ENCODE results near the gene OGDH.
A peak's percentile ranks its signal among the peaks of the same experiment; 100 is the strongest.

OGDH gene

GRCh38 chr7:44636041-44636584 lies 29.7 kb downstream of the OGDH start:
- no peak for DNase-seq (ENCODE audit: low read depth, low spot score)
- peak overlapping the region; percentile 100 for H3K27ac ChIP-seq

DNA sequence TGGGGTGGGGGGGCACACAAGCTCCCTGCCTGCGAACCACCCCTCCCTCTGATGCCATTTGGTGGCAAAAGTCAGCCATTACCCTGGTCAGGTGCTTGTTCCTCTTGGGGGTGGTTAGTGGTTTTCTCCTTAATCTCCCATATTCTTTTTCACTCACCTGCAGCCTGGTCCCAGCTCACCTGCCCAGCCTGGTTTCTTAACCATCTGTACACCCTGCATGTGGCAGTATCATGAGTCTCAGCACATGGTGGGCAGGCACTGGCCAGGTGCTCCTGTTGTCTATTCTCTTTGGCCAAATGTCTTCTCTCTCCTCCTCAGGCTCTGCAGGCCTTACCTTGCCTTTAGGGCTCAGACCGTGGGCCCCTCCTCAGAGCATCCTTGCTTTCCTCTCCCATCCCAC lies 30.5 kb downstream of the OGDH start:
- H3K27ac ChIP-seq: peak overlapping the region; percentile 100
- DNase-seq (ENCODE audit: low read depth, low spot score): no peak

GRCh38 chr7:44637788-44638594 lies 31.6 kb downstream of the OGDH start:
- peak; percentile 97 for DNase-seq (ENCODE audit: low read depth, low spot score)
- H3K27ac ChIP-seq: peak overlapping the region; percentile 100

- DNase-seq (ENCODE audit: low read depth, low spot score): no peak
- H3K27ac ChIP-seq: peak overlapping the region; percentile 100
Measured at GRCh38 chr7:44638611-44639557, 32.5 kb downstream of the OGDH start.

DNA sequence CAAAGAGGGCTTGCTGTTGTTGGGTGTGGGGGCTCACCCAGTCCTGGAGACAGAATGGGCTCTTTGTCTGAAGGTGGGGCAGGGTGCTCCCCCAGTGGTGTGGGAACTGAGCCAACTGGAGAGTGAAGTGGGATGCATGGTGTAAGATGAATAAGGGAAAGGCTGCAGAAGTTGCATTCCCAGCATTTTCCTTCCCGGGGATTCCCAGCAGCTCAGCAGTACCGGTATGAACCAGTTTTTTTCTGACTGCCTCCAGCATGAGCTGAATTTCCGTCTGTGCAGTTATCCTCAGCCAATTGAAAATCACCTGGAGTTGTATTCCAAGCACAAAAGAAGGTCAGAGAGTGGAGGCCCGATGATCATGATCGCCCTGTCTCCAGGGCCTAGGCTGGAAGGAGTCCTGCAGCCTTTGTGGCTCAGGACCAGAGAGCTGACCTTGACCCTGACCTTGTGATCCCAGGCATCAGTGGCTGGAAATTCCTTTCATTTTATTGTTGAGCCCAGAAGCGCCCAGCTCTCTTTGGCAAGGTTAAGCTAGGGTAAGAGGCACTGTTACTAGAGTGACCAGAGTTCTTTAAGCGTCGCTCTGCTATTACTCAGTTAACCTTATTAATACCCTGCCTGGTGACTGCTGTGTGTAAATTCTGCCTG lies 33.4 kb downstream of the OGDH start:
- H3K27ac ChIP-seq: peak overlapping the region; percentile 100
- no peak for DNase-seq (ENCODE audit: low read depth, low spot score)

GRCh38 chr7:44643206-44643605 lies 36.8 kb downstream of the OGDH start:
- no peak for DNase-seq (ENCODE audit: low read depth, low spot score)
- no peak overlapping the region for H3K27ac ChIP-seq

- DNase-seq (ENCODE audit: low read depth, low spot score): no peak
- no peak overlapping the region for H3K27ac ChIP-seq
Measured at GRCh38 chr7:44645254-44645653, 38.8 kb downstream of the OGDH start.

- DNase-seq (ENCODE audit: low read depth, low spot score): no peak
- no peak overlapping the region for H3K27ac ChIP-seq
Measured at GRCh38 chr7:44645696-44646095, 39.3 kb downstream of the OGDH start.

DNA sequence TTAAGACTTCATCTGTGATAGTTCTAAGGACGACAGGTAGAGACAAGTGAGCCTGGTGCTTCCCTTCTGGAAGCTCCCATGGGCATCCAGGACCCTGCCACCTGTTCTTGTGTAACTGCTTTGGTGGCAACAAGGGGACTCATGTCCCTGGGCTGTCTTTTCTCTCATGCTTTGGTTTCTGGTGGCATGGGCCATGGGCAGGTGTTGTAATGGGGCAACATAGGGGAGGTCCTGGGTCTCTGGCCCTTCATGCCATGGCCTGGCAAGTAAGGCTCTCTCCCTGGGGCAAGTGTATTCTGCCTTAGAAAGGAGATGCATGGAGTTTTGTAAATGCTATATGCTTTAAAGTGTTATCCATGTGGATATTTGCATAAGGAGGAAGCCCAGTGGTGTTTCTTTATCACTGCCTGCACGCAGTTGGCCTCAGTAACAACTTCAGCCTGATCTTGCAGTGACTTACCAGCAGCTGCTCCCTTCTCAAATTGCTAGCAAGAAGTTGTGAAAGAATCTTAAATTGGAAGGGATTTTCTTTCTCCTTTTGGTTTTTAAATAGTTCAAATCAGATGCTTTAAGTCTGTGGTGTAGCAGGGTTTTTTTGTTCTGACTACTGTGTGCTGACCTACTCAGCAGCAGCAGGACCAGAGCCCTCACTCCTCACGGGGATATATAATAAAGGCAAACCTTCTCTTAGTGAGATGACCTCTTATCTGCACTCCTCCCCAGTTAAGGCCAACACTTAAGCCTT lies 39.9 kb downstream of the OGDH start:
- no peak overlapping the region for H3K27ac ChIP-seq
- no peak for DNase-seq (ENCODE audit: low read depth, low spot score)

GRCh38 chr7:44646921-44647636 lies 40.7 kb downstream of the OGDH start:
- H3K27ac ChIP-seq: no peak overlapping the region
- DNase-seq (ENCODE audit: low read depth, low spot score): no peak

DNA sequence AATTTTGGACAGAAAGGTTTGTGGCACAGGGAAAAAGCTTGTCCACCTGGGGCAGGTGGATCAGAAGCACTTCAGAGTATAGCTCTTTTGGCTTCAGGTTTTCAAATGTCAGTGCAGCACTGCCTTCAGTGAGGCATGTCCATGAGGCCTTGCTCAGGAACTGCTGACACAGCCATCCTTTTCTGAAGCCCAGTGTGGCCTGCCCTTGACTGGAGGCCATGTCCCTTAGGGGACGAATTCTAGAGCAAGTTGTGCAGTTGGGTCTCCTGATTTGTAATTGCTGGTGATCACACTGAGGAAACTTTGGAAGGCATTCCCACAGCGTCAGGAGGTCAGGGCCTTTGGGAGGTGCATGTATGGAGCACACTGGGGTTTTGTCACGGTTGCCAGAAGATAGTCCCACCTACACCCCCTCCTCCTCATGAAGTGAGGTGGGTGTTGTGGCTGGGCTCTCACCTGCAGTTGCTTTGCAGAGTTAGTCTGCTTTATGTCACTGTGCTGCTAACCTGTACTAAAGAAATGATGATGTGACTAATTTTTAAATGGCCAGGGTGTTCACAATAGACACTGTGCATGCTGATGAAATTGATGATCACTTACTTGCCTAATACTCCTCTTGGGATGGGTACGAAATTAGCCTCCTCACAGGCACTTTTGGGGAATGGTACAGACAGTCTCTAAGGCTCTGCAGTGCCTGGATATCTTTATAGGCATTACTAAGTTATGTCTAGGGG lies 41.7 kb downstream of the OGDH start:
- H3K27ac ChIP-seq: no peak overlapping the region
- no peak for DNase-seq (ENCODE audit: low read depth, low spot score)

- no peak for DNase-seq (ENCODE audit: low read depth, low spot score)
- H3K27ac ChIP-seq: no peak overlapping the region
Measured at GRCh38 chr7:44650242-44650641, 43.8 kb downstream of the OGDH start.

DNA sequence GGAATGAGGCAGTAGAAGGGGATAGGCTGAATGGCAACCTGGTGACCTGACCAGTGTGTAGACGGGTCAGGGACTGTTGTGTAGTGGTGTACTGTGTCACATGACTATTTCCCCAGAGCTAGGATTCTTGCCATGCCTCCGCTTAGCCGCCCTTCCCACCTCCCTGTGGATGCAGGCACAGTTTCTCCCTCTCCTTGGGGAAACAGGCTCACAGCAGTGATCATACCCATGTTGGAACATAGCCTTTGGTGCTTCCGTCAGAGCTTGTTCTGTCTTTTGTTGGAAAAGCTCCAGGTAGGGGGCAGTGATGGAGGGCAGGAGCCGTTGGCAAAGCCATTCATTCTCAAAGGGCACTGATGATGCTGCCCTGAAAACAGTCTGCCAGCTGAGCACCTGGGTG lies 44.3 kb downstream of the OGDH start:
- H3K27ac ChIP-seq: no peak overlapping the region
- DNase-seq (ENCODE audit: low read depth, low spot score): no peak

GRCh38 chr7:44652535-44652934 lies 46.1 kb downstream of the OGDH start:
- no peak for DNase-seq (ENCODE audit: low read depth, low spot score)

GRCh38 chr7:44654255-44654796 lies 47.9 kb downstream of the OGDH start:
- no peak for DNase-seq (ENCODE audit: low read depth, low spot score)
- H3K27ac ChIP-seq: no peak overlapping the region

More at GRCh38 chr7:44652535-44652934, 46.1 kb downstream of the OGDH start:
- no peak overlapping the region for H3K27ac ChIP-seq

DNA sequence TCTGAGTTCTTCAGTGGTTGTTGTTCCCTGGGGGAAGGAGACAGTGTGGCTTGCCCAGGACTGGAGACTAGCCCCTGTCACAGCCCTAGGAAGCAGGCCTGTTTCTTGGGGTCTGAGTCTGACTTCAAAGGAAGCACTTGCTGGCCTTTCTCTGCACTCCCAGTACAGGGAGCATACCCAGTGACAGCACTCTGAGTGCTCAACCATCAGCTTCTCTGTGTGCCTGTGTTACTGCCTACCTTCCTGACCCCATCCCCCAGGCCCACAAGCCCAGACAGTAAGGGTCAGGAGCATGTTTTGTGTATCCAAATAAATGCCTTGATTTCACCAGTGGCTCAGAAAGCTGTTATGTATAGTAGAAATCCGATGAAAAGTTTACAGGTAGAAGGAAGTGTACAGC lies 48.9 kb downstream of the OGDH start:
- no peak for DNase-seq (ENCODE audit: low read depth, low spot score)

DNA sequence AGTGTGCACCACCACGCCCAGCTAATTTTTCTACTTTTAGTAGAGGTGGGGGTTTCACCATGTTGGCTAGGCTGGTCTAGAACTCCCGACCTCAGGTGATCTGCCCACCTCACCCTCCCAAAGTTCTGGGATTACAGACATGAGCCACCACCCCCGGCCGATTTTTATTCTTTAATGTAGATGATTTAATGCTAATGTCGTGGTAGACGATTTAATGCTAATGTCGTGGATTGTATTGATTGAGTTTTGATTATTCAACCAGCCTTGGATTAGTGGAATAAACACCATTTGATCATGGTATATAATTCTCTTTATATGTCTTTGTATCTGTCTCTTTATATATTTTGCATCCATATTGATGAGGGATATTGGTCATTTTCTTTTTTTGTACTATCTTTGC lies 52.6 kb downstream of the OGDH start:
- no peak overlapping the region for H3K27ac ChIP-seq
- no peak for DNase-seq (ENCODE audit: low read depth, low spot score)

More for the DNA sequence above, 48.9 kb downstream of the OGDH start:
- H3K27ac ChIP-seq: no peak overlapping the region

GRCh38 chr7:44661233-44661632 lies 54.8 kb downstream of the OGDH start:
- H3K27ac ChIP-seq: no peak overlapping the region
- no peak for DNase-seq (ENCODE audit: low read depth, low spot score)
